Rectal smooth muscle tissue (tissue), 1 donor: ENCODE measurements around the gene CFAP57.
"Not testable (repeated sequence)": the region's sequence is repeated elsewhere in the genome, so short reads cannot be mapped to it uniquely, and the experiment has no call there.

Source experiments
- H3K27ac ChIP-seq: one replicate; pipeline ENCODE4 v1.7.0; 2013; ENCODE audit warnings: low read depth, low read length, inconsistent platforms
- H3K27me3 ChIP-seq: one replicate; pipeline ENCODE4 v1.7.0; 2013; ENCODE audit warnings: low read length; ENCODE audit not compliant: control insufficient read depth, insufficient read depth
- H3K36me3 ChIP-seq: one replicate; pipeline ENCODE4 v1.7.0; 2013; ENCODE audit warnings: low read length; ENCODE audit not compliant: control insufficient read depth, insufficient read depth
- H3K4me1 ChIP-seq: one replicate; pipeline ENCODE4 v1.7.0; 2013; ENCODE audit warnings: low read length; ENCODE audit not compliant: control insufficient read depth, insufficient read depth
- H3K4me3 ChIP-seq: one replicate; pipeline ENCODE4 v1.7.0; 2013; ENCODE audit warnings: low read length
- H3K9ac ChIP-seq: one replicate; pipeline ENCODE4 v1.7.0; 2013; ENCODE audit warnings: low read length

The CFAP57 gene

GRCh38 chr1:43184995-43185394, 12.9 kb downstream of the CFAP57 start:
- Histone ChIP-seq H3K27me3 (no peaks in the 10 kb centered on the region), H3K36me3 (no peaks in the 10 kb centered on the region), H3K4me3 (no peak overlapping the region), H3K27ac (no peak overlapping the region), H3K9ac (no peak overlapping the region), H3K4me1 (no peaks in the 10 kb centered on the region)

- H3K9ac ChIP-seq, result no peak overlapping the region
- H3K4me3 ChIP-seq, result no peak overlapping the region
- H3K27ac ChIP-seq, result no peak overlapping the region
- H3K36me3 ChIP-seq, result no peaks in the 10 kb centered on the region
- no peaks in the 10 kb centered on the region for H3K4me1 ChIP-seq
- H3K27me3 ChIP-seq, result no peaks in the 10 kb centered on the region
Measured at GRCh38 chr1:43188106-43188505, 16.0 kb downstream of the CFAP57 start.

GRCh38 chr1:43194509-43194908, 22.4 kb downstream of the CFAP57 start:
- Histone ChIP-seq H3K4me3 (no peak overlapping the region), H3K36me3 (no peaks in the 10 kb centered on the region), H3K27ac (no peak overlapping the region), H3K9ac (no peak overlapping the region), H3K27me3 (no peaks in the 10 kb centered on the region), H3K4me1 (no peaks in the 10 kb centered on the region)

GRCh38 chr1:43197343-43198127, 25.4 kb downstream of the CFAP57 start:
- Histone ChIP-seq H3K36me3 (no peaks in the 10 kb centered on the region), H3K27me3 (no peaks in the 10 kb centered on the region), H3K27ac (no peak overlapping the region), H3K4me3 (no peak overlapping the region), H3K4me1 (no peaks in the 10 kb centered on the region), H3K9ac (no peak overlapping the region)

GRCh38 chr1:43199093-43199726, 27.1 kb downstream of the CFAP57 start:
- no peaks in the 10 kb centered on the region for H3K36me3 ChIP-seq
- no peak overlapping the region for H3K27ac ChIP-seq
- no peaks in the 10 kb centered on the region for H3K4me1 ChIP-seq
- H3K27me3 ChIP-seq, result no peaks in the 10 kb centered on the region
- no peak overlapping the region for H3K9ac ChIP-seq
- no peak overlapping the region for H3K4me3 ChIP-seq

- Histone ChIP-seq H3K27me3 (no peaks in the 10 kb centered on the region), H3K27ac (no peak overlapping the region), H3K4me1 (peaks cover 6% of the 10 kb centered on the region)
Measured at GRCh38 chr1:43203859-43204258, 31.7 kb downstream of the CFAP57 start.

GRCh38 chr1:43204394-43204793, 32.3 kb downstream of the CFAP57 start:
- peaks cover 6% of the 10 kb centered on the region for H3K4me1 ChIP-seq
- no peak overlapping the region for H3K4me3 ChIP-seq
- H3K27ac ChIP-seq, result no peak overlapping the region
- no peaks in the 10 kb centered on the region for H3K27me3 ChIP-seq
- no peaks in the 10 kb centered on the region for H3K36me3 ChIP-seq
- H3K9ac ChIP-seq, result no peak overlapping the region

More at GRCh38 chr1:43203859-43204258, 31.7 kb downstream of the CFAP57 start:
- H3K9ac ChIP-seq, result no peak overlapping the region
- no peak overlapping the region for H3K4me3 ChIP-seq
- no peaks in the 10 kb centered on the region for H3K36me3 ChIP-seq

GRCh38 chr1:43205671-43206070, 33.5 kb downstream of the CFAP57 start:
- H3K27ac ChIP-seq, result no peak overlapping the region
- H3K36me3 ChIP-seq, result no peaks in the 10 kb centered on the region
- H3K4me3 ChIP-seq, result no peak overlapping the region
- no peak overlapping the region for H3K9ac ChIP-seq
- peaks cover 6% of the 10 kb centered on the region for H3K4me1 ChIP-seq
- H3K27me3 ChIP-seq, result no peaks in the 10 kb centered on the region

- no peaks in the 10 kb centered on the region for H3K27me3 ChIP-seq
- no peak overlapping the region for H3K9ac ChIP-seq
- H3K4me1 ChIP-seq, result peaks cover 6% of the 10 kb centered on the region
- no peak overlapping the region for H3K27ac ChIP-seq
- no peaks in the 10 kb centered on the region for H3K36me3 ChIP-seq
- no peak overlapping the region for H3K4me3 ChIP-seq
Measured at GRCh38 chr1:43206600-43207228, 34.6 kb downstream of the CFAP57 start.

GRCh38 chr1:43207229-43207853, 35.2 kb downstream of the CFAP57 start:
- H3K27me3 ChIP-seq, result no peaks in the 10 kb centered on the region
- peaks cover 6% of the 10 kb centered on the region for H3K4me1 ChIP-seq
- H3K4me3 ChIP-seq, result no peak overlapping the region
- H3K9ac ChIP-seq, result no peak overlapping the region
- no peaks in the 10 kb centered on the region for H3K36me3 ChIP-seq
- H3K27ac ChIP-seq, result no peak overlapping the region

GRCh38 chr1:43208277-43208676, 36.1 kb downstream of the CFAP57 start:
- not testable (repeated sequence) for H3K4me1 ChIP-seq, H3K36me3 ChIP-seq, H3K4me3 ChIP-seq, H3K27me3 ChIP-seq, H3K27ac ChIP-seq, H3K9ac ChIP-seq
